NOMO-1 (cell line): ENCODE data around the gene CNTN5.
"Not testable (repeated sequence)": the region's sequence is repeated elsewhere in the genome, so short reads cannot be mapped to it uniquely, and the experiment has no call there.

Source experiments
- DNase-seq, 2 experiments: peaks; one replicate each; lab custom pipeline; 2025; ENCODE audit not compliant: unreplicated experiment in 2 of 2; lab: John Stamatoyannopoulos, UW

Gene CNTN5

DNA sequence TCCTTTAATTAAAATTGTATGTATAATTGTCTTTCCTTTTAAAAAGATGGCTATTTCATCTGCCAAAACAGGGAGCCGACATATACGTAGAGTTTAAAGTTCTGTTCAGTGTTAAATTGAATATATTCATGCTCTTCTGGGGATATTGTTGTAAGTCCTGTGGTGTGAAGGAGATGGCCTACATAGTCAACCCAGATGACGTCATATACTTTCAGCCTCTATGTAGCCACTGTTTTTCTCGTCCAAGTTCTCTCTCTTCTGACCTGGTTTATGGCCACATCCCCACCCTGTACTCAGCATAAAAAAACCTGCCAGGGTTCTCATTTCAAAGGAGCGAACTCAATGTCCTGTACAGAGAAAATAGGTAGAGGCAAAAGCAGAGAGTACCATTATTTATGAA, 1156.9 kb downstream of the CNTN5 start:
- no peak for DNase-seq

- DNase-seq = no peak
Observed at GRCh38 chr11:100182350-100182749, 1161.6 kb downstream of the CNTN5 start.

DNA sequence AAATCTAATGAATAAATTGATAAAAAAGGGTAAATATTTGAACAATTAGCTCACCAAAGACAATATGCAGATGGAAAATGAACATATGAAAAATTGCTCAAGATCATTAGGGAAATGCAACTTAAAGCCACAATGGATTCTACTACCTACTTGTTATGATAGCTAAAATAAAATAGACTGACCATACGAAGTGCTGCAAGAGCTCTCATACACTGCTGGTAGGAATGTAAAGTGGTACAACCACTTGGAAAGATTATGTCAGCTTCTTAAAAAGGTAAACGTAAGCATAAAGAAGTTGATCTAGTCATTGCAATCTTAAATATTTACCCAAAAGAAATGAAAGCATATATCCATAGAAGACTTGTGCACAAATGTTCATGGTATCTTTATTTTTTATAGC, 1162.2 kb downstream of the CNTN5 start:
- DNase-seq = no peak

- DNase-seq = no peak
Observed at GRCh38 chr11:100185588-100185987, 1164.8 kb downstream of the CNTN5 start.

- no peak for DNase-seq
Observed at GRCh38 chr11:100188137-100188783, 1167.5 kb downstream of the CNTN5 start.

DNA sequence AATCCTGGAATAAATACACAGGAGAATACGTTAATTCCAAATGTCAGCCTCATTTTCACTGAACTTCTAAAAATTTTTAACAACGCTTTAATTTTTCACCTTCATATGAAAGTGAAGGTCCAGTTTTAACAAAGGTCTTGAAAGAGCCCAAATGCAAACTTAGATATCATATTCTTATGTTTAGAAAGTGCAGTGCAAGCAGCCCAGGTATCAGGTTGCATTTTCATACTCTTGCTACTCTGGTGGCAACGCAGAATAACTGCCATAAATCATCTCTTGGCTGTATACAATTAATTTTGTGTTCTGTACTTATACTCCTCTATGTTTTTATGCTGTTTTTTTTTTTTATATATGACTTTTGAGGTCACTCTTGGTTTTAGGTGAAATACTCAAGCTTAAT, 1169.6 kb downstream of the CNTN5 start:
- no peak for DNase-seq

DNA sequence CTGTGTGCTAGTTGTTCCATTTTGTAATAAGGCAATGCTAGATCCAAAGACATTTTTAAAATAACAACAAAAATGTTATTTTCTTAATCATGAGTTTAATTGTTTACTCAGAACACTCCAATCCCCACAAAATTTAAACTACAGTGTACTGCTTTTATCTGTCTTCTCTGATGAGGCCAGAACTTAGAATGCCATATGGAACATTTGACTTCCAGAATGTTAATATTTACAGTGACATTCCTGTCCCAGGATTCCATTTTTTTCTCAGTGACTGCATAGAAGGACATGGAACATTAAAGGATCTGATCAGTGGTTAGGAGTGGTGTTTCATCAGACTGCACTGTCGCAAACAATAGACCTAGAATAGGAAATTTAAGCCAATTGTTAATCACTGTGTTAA, 1171.4 kb downstream of the CNTN5 start:
- DNase-seq = no peak

GRCh38 chr11:100203789-100204188, 1183.0 kb downstream of the CNTN5 start:
- DNase-seq = no peak

- no peak for DNase-seq
Observed at GRCh38 chr11:100205926-100206325, 1185.2 kb downstream of the CNTN5 start.

DNA sequence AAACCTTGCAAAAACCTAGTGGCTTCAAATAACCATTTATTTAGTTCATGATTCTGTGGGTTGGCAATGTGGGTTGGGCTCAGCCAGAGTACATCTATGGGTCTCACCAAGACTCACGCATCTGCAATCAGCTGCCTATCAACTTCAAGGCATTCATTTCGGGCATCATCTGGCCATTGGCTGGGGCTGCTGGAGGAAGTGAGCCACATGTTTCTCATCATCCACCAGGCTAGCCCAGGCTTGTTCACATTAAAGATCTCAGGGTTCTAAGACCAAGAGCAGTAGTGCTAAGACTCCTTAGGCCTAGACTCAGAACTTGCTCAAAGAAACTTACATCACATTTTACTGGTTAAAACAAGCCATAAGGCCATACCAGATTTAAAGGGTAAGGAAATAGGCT, 1187.5 kb downstream of the CNTN5 start:
- DNase-seq = no peak

GRCh38 chr11:100214791-100215190, 1194.0 kb downstream of the CNTN5 start:
- no peak for DNase-seq

DNA sequence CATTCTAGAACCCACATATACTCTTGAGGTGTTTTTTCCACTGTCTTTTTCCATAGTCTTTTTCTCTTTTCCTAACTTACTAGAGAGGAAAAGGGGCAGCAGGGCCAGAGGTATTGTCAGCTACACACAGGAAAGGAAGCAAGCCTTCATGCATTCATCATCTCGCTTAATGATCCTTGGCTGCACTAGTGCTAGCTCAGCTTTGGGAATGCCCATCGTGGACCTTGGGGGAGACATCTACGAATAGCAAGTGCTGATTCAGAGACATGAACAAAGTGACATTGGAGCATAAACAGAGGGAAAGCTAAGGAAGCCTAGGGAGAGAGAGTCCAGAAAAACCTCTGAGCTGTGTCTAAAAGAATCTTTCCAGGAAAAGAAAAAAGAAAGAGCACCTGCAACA, 1200.1 kb downstream of the CNTN5 start:
- no peak for DNase-seq

DNA sequence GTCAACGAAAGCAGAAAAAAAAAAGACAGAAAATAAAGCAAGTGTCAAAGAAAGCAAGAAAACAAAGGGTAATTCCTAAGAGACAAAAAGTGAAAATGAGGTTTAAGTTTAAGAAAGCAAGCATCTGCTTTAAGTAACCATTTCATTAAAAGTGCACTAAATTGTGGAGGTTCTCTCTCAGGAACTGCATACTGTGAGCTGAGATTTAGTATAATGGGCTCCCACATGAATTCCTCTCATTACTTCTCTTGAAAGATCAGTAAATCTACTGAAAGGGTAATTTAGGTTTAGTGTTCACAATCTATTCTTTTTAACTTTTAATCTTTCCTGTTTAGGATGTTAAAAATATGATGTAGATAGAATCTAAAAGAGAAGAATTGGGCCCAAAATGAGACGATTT, 1201.0 kb downstream of the CNTN5 start:
- no peak for DNase-seq

DNA sequence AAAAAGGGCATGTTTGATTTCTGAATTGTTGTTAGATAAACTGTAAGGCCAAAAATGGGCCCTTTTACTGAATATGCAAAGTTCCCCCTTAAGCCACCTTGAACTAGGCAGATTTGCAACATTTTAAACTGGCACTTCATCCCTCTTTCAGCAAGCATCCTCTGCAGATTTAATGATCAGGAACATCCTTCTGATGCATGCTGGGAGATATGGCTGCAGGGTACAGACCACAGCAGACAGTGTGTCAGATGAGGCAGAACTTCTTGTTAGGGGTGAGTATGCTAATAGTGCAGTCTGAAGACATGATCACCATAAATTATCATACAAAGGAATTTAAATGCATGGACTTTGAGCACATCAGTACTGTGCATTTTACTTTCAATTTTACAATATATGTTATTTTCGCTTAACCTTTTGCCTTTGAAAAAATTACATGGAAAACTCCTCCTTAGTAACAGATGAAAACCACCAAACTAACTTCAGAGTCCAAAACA, 1203.8 kb downstream of the CNTN5 start:
- no peak for DNase-seq

DNA sequence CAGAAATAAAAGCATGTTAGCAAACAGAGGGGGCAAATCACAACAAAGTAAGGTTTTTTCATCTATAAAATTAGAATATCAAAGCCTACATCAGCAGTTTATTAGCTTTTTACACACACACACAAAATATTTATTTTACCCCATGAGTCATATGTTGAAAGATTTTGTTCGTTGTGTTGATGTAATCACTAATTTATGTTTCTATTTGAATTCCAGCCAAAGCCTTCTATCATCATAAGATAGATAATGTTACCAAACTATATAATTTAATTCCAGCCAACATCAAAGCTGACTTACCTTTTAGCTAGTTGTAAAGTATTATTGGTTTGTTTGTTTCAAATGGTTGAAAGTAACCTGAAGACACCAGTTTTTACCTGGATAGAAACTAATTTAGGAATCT, 1208.3 kb downstream of the CNTN5 start:
- no peak for DNase-seq

- no peak for DNase-seq
Observed at GRCh38 chr11:100232006-100232405, 1211.3 kb downstream of the CNTN5 start.

DNA sequence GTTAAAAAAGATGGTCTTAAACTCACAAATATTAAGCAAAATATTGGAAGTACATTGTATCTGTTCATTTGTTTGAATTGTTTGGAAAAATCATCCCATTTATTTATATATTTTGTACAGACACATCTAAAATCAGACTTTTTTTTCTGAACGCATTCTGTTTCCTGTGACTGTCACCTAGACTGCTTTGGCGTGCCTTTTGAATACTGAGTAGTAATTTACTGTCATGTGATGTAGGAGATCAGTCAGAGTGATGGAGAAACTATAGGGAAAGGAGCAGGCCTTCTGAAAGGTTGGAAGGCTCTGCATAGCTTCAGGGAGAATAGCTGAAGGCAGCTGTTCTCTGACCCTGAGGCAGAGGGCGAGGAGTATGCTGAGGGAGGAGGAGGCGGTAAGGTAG, 1214.3 kb downstream of the CNTN5 start:
- no peak for DNase-seq

DNA sequence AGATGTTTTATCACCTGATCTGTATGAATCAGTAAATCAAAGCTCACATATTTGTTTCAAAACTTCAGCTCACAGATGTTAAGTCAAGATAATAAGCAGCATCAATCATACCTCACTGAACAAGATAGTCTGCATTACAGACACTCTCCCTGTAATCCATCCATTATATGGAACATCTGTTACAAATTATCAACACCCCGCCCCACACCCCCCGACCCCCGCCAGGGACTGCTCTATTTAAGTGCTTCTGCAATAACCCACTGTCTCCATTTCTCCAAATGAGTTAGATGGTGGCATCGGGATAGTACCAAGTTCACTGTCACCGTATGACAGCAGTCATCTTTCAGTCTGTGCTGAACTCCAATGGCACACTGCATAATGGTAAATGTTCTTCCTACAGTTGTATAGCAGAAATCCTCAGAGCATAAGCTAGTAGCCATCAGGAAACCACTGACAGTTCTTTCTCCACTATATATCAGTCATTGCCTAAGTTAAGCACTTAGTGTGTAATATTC, 1219.3 kb downstream of the CNTN5 start:
- DNase-seq = no peak

- no peak for DNase-seq
Observed at GRCh38 chr11:100247704-100248103, 1227.0 kb downstream of the CNTN5 start.

DNA sequence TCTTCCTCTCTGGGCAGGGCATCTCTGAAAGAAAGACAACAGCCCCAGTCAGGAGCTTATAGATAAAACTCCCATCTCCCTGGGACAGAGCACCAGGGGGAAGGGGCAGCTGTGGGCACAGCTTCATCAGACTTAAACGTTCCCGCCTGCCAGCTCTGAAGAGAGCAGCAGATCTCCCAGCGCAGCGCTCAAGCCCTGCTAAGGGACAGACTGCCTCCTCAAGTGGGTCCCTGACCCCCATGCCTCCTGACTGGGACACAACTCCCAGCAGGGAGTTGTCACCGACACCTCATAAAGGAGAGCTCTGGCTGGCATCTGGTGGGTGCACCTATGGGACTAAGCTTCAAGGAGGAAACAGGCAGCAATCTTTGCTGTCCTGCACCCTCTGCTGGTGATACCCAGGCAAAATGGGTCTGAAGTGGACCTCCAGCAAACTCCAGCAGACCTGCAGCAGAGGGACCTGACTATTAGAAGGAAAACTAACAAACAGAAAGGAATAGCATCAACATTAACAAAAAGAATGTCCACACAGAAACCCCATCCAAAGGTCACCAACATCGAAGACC, 1236.6 kb downstream of the CNTN5 start:
- not testable (repeated sequence) for DNase-seq

DNA sequence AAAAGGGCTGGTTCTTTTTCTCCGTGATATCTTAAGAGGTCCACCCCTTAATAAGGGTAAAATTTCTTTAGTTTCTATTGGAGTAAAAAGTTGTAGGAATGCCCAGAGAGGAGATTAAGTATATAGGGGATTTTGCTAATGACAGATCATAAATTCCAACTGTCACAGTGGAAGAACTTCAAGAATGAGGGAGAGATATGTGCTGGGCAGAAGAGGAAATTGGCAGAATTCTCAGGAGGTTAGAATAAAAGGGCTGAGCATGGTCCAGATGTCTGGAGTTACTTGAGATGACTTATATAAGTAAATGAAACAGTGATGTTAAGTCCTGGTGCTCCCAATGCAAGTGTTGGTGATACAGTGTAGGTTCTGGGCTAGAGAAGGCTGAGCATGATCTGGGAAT, 1248.8 kb downstream of the CNTN5 start:
- no peak for DNase-seq

DNA sequence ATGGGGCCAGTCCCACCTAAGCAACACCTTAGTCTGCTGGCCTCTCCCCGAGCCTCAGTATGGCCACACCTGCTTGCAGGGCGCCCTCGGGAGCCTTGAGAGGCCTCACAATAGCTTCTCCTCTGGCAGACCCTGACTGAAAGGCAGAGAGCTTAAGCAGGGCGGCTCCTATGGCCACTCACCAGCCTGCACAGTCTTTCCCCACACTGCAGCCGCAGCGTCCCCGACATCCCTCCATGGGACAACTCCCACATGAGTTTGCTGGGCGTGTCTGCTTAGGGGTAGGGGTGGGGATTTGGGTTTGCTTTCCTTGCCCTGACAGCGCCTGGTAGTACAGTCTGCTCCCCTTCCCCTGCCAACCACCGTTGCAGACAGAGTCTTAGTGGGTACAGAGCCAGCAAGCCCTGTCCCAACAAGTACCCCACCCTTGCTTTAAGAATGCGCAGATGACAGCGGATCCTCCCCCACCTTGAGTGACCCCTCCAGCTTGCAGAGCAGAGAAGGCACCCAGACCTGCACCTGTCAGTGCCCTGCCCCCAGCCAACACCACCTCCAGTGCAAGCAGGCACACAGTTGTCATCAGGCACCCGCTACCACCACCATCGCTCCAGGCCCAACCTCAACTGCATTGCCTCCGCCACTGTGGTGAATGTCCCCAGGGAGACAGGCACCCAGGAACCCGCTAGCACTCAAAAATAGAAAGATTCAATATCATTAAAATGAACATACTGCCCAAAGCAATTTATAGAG, 1252.5 kb downstream of the CNTN5 start:
- DNase-seq = no peak
